Measurements from ENCODE around the gene BMP7. TPM values are rescaled to one million over a fixed set of nuclear protein-coding genes. Genes with fewer than 3 reads are reported as not detected.
"Not testable (repeated sequence)": the region's sequence is repeated elsewhere in the genome, so short reads cannot be mapped to it uniquely, and the experiment has no call there.

BMP7 gene
- total RNA-seq, 2 experiments from 2014 or later: not detected

- no peaks in the 10 kb centered on the region for H3K9me3 Mint-ChIP-seq
- no peaks in the 10 kb centered on the region for H3K4me1 Mint-ChIP-seq (ENCODE audit: low read depth)
- DNase-seq: no peak
- H3K36me3 Mint-ChIP-seq (ENCODE audit: low read depth): no peaks in the 10 kb centered on the region
- intact Hi-C loops (cut with micrococcal nuclease): no loop called here
- peaks cover 16% of the 10 kb centered on the region for H3K27me3 Mint-ChIP-seq (ENCODE audit: low read depth)
- no peak overlapping the region for H3K4me3 Mint-ChIP-seq
- no peak overlapping the region for H3K27ac Mint-ChIP-seq
- CTCF ChIA-PET: no interaction called here
Measured at GRCh38 chr20:57194154-57194553, 72.3 kb downstream of the BMP7 start.

DNA sequence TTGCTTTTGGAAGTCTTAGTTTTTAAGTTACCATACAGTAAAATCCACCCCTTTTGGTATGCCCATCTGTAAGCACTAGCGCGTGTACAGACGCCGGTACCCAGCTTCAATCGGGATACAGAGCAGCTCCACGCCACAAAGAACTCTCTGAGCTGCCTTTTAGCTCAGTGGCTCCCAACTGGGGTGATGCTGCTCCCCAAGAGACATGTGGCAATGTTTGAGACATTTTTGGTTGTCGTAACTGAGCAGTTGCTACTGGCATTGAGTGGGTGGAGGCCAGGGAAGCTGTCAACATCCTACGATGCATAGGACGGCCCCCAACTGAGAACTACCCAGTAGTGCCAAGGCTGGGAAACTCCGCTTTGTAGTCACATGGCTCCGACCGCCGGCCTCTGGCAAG lies 73.3 kb downstream of the BMP7 start:
- Mint-ChIP-seq H3K9me3 (no peaks in the 10 kb centered on the region), H3K27me3 (ENCODE audit: low read depth) (peaks cover 13% of the 10 kb centered on the region), H3K4me3 (no peak overlapping the region), H3K27ac (no peak overlapping the region), H3K36me3 (ENCODE audit: low read depth) (no peaks in the 10 kb centered on the region), H3K4me1 (ENCODE audit: low read depth) (no peaks in the 10 kb centered on the region)
- no peak for DNase-seq
- CTCF ChIA-PET: no interaction called here
- intact Hi-C loops (cut with micrococcal nuclease): no loop called here

- H3K4me3 Mint-ChIP-seq: no peak overlapping the region
- intact Hi-C loops (cut with micrococcal nuclease): no loop called here
- H3K4me1 Mint-ChIP-seq (ENCODE audit: low read depth): no peaks in the 10 kb centered on the region
- H3K27ac Mint-ChIP-seq: no peak overlapping the region
- no peaks in the 10 kb centered on the region for H3K36me3 Mint-ChIP-seq (ENCODE audit: low read depth)
- no peak for DNase-seq
- CTCF ChIA-PET: no interaction called here
- H3K9me3 Mint-ChIP-seq: no peaks in the 10 kb centered on the region
- H3K27me3 Mint-ChIP-seq (ENCODE audit: low read depth): peaks cover 12% of the 10 kb centered on the region
Measured at GRCh38 chr20:57192311-57192710, 74.1 kb downstream of the BMP7 start.

DNA sequence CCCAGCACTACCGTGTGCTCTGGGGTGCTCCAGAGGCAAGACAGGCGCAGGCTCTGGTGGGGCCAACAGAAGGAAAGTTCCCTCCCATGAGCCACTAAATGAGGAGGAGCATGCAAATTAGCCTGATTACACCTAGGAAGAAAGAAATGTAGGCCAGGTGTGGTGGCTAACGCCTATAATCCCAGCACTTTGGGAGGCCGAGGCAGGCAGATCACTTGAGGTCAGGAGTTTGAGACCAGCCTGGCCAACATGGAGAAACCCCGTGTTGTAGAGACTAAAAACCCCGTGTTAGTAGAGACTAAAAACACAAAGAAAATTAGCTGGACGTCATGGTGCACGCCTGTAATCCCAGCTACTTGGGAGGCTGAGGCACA lies 75.2 kb downstream of the BMP7 start:
- H3K36me3 Mint-ChIP-seq (ENCODE audit: low read depth); CTCF ChIA-PET; DNase-seq; H3K9me3 Mint-ChIP-seq; intact Hi-C loops (cut with micrococcal nuclease); H3K27ac Mint-ChIP-seq; H3K4me3 Mint-ChIP-seq; H3K4me1 Mint-ChIP-seq (ENCODE audit: low read depth): not testable (repeated sequence)
- peaks cover 11% of the 10 kb centered on the region for H3K27me3 Mint-ChIP-seq (ENCODE audit: low read depth)

DNA sequence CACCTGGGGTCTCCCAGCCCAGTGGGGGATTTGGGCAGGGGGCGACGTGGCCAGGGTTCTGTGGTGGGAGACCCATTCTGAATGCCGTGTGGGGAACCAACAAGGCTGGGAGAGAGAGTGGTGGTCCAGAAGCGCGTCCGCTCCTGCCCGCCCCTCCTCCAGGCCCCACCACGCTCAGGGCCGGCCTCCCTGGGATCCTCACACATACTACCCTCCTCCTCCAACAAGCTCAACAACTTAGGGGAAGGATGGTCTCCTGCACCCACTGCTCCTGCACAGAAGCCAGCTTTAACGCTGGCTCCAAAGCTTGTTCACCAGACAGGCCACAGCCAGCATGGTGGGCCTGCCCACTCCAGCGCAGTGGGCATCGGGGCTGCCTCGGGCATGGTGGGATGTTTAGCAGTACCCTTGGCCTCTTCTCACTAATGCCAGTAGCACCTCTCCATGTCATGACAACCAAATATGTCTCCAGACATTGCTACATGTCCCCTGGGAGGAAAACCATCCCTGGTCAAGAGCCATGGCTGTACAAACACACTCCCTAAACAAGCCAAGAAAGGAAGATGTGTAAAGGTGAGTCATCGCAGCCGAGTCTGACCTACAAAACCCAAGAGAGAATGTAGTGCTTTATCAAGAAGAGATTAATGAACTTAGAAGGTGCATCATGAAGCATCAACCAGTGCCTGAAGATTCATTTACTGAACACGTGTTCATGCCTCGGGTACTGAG lies 75.7 kb downstream of the BMP7 start:
- Mint-ChIP-seq H3K36me3 (ENCODE audit: low read depth) (no peaks in the 10 kb centered on the region), H3K4me1 (ENCODE audit: low read depth) (no peaks in the 10 kb centered on the region), H3K9me3 (no peaks in the 10 kb centered on the region), H3K27me3 (ENCODE audit: low read depth) (peaks cover 5% of the 10 kb centered on the region), H3K4me3 (no peak overlapping the region), H3K27ac (no peak overlapping the region)
- DNase-seq: no peak
- CTCF ChIA-PET: no interaction called here
- intact Hi-C loops (cut with micrococcal nuclease): no loop called here

DNA sequence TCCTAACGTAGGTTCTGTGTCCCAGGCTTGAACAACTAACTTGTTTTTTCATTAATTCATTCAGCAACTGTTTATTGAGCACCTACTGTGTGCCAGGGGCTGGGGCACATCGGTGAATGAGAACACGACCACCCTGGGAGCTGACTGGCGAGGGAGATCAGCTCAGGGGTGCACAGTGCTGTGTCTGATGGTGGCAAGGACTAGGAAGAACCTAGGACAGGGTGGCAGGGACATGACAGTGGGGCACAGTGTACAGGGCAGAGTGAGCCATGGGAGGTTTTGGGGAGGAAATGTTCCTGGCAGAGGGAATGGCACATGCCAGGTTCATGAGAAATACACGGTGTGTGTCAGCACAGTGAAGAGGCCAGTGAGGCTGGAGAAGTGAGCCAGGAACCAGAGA lies 76.7 kb downstream of the BMP7 start:
- Mint-ChIP-seq H3K27me3 (ENCODE audit: low read depth) (peaks cover 2% of the 10 kb centered on the region), H3K27ac (no peak overlapping the region), H3K36me3 (ENCODE audit: low read depth) (no peaks in the 10 kb centered on the region), H3K9me3 (no peaks in the 10 kb centered on the region), H3K4me1 (ENCODE audit: low read depth) (no peaks in the 10 kb centered on the region), H3K4me3 (no peak overlapping the region)
- no peak for DNase-seq
- intact Hi-C loops (cut with micrococcal nuclease): no loop called here
- CTCF ChIA-PET: no interaction called here

DNA sequence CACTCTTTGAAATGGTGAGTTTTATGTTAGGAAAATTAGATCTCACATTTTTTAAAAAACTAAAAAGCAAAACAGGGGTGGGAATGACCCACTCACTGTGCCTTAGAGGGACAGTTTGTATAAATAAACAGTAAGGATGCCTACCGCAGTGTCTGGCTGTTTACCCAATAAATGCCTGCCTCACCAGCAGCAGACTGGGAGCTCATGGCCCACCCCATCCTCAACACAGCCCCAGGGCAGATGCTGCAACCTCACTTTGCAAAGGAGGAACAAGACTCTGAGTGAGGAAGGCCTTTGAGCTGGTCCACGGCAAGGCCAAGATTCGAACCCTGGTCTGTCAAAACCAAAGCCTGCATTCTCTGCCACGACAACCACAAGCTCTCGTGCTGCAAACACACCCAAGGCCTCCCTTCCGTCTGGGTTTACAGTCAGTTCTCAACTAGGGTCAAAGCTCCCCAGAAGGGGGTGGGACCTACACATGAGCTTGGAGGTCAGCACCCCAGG lies 77.8 kb downstream of the BMP7 start:
- Mint-ChIP-seq H3K9me3 (no peaks in the 10 kb centered on the region), H3K4me3 (no peak overlapping the region), H3K27me3 (ENCODE audit: low read depth) (peaks cover 5% of the 10 kb centered on the region), H3K4me1 (ENCODE audit: low read depth) (no peaks in the 10 kb centered on the region), H3K36me3 (ENCODE audit: low read depth) (no peaks in the 10 kb centered on the region), H3K27ac (no peak overlapping the region)
- intact Hi-C loops (cut with micrococcal nuclease): no loop called here
- no peak for DNase-seq
- CTCF ChIA-PET: no interaction called here

- intact Hi-C loops (cut with micrococcal nuclease): no loop called here
- no peaks in the 10 kb centered on the region for H3K4me1 Mint-ChIP-seq (ENCODE audit: low read depth)
Measured at GRCh38 chr20:57188056-57188455, 78.4 kb downstream of the BMP7 start.

GRCh38 chr20:57187068-57187634 lies 79.3 kb downstream of the BMP7 start:
- H3K4me3 Mint-ChIP-seq: no peak overlapping the region

More at GRCh38 chr20:57188056-57188455, 78.4 kb downstream of the BMP7 start:
- H3K4me3 Mint-ChIP-seq: no peak overlapping the region
- no peak for DNase-seq
- H3K9me3 Mint-ChIP-seq: no peaks in the 10 kb centered on the region
- H3K27me3 Mint-ChIP-seq (ENCODE audit: low read depth): peaks cover 5% of the 10 kb centered on the region
- no peak overlapping the region for H3K27ac Mint-ChIP-seq
- no peaks in the 10 kb centered on the region for H3K36me3 Mint-ChIP-seq (ENCODE audit: low read depth)
- CTCF ChIA-PET: no interaction called here

GRCh38 chr20:57186192-57186591 lies 80.2 kb downstream of the BMP7 start:
- CTCF ChIA-PET: no interaction called here
- Mint-ChIP-seq H3K36me3 (ENCODE audit: low read depth) (no peaks in the 10 kb centered on the region), H3K4me3 (no peak overlapping the region), H3K4me1 (ENCODE audit: low read depth) (no peaks in the 10 kb centered on the region), H3K27me3 (ENCODE audit: low read depth) (peaks cover 5% of the 10 kb centered on the region), H3K9me3 (no peaks in the 10 kb centered on the region), H3K27ac (no peak overlapping the region)
- DNase-seq: no peak
- intact Hi-C loops (cut with micrococcal nuclease): no loop called here

More at GRCh38 chr20:57187068-57187634, 79.3 kb downstream of the BMP7 start:
- H3K9me3 Mint-ChIP-seq: no peaks in the 10 kb centered on the region
- CTCF ChIA-PET: no interaction called here
- no peaks in the 10 kb centered on the region for H3K36me3 Mint-ChIP-seq (ENCODE audit: low read depth)
- H3K27me3 Mint-ChIP-seq (ENCODE audit: low read depth): peaks cover 5% of the 10 kb centered on the region
- intact Hi-C loops (cut with micrococcal nuclease): no loop called here
- no peak overlapping the region for H3K27ac Mint-ChIP-seq
- H3K4me1 Mint-ChIP-seq (ENCODE audit: low read depth): no peaks in the 10 kb centered on the region
- no peak for DNase-seq

- Mint-ChIP-seq H3K4me1 (ENCODE audit: low read depth) (no peaks in the 10 kb centered on the region), H3K27ac (no peak overlapping the region), H3K36me3 (ENCODE audit: low read depth) (no peaks in the 10 kb centered on the region), H3K9me3 (no peaks in the 10 kb centered on the region), H3K4me3 (no peak overlapping the region), H3K27me3 (ENCODE audit: low read depth) (peaks cover 5% of the 10 kb centered on the region)
- no peak for DNase-seq
- intact Hi-C loops (cut with micrococcal nuclease): no loop called here
- CTCF ChIA-PET: interaction anchor here (0.5 kb wide), 1 partner anchor 144 kb away, joined by 3 read pairs; the partner anchor contains the start of gene SPO11
Measured at GRCh38 chr20:57185188-57185743, 81.2 kb downstream of the BMP7 start.

DNA sequence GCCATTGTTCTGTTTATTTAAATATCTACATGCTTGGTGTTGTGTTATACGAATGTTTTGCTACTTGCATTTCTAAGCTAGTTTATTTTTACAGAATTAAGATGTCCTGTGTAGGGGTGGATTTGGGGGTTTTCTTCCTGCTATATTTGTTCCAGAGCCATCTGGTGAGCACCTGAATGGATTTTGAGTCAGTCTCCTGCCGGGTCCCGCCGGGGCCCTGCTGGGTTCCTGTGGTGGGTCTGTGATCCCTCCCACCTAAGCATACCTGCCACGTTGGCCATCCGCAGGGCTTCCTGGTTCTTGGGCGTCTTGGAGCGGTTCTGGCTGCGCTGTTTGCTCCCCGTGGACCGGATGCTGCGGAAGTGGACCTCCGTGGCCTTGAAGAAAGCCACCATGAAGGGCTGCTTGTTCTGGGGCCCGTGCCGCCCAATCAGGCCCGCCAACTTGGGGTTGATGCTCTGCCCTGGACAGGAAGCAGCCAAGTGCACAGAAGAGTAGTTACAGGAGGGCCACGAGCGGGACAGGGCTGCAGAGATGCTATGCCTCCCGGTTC lies 82.9 kb downstream of the BMP7 start:
- Mint-ChIP-seq H3K4me1 (ENCODE audit: low read depth) (no peaks in the 10 kb centered on the region), H3K9me3 (no peaks in the 10 kb centered on the region), H3K27me3 (ENCODE audit: low read depth) (peaks cover 10% of the 10 kb centered on the region), H3K36me3 (ENCODE audit: low read depth) (no peaks in the 10 kb centered on the region), H3K27ac (no peak overlapping the region), H3K4me3 (no peak overlapping the region)
- intact Hi-C loops (cut with micrococcal nuclease): no loop called here
- DNase-seq: no peak
- CTCF ChIA-PET: no interaction called here

DNA sequence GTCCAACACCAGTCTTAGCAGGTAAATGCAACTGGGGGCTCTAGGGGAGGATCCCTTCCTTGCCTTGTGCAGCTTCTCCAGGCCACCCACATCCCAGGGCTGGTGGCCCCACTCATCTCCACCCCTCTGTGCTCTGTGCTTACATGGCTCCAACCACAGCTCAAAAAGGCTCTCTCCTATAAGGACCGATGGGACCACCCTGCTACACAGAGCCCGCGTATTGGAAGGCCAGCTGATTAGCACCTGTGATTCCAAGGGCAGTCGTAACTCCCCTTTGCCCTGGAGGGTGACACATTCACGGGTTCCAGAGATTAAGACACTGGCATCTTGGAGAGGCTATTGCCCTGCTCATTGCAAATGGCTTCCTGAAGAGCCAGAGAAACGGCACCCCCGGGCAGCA lies 84.8 kb downstream of the BMP7 start:
- DNase-seq: no peak
- CTCF ChIA-PET: interaction anchor here (0.7 kb wide), 1 partner anchor 317 kb away, joined by 3 read pairs; no protein-coding TSS in a partner anchor
- Mint-ChIP-seq H3K27me3 (ENCODE audit: low read depth) (peaks cover 13% of the 10 kb centered on the region), H3K4me1 (ENCODE audit: low read depth) (no peaks in the 10 kb centered on the region), H3K4me3 (no peak overlapping the region), H3K36me3 (ENCODE audit: low read depth) (no peaks in the 10 kb centered on the region), H3K27ac (no peak overlapping the region), H3K9me3 (no peaks in the 10 kb centered on the region)
- intact Hi-C loops (cut with micrococcal nuclease): no loop called here

Data from activated naive CD4-positive, alpha-beta T cell treated with anti-CD3 and anti-CD28 coated beads for 36 hours (primary cell).